K562 (cell line): ENCODE data around the gene CCM2. TPM values are rescaled to one million over a fixed set of nuclear protein-coding genes. Genes with fewer than 3 reads are reported as not detected.

Source experiments
- ATAC-seq: fragments of 200-7000 bp; cut with Tn5 transposase; 3 replicates; pipeline ENCODE4 v1.9.1; 2020; ENCODE audit warnings: moderate library complexity
- BruUV-seq: library from RNA; stranded (reverse); fragments of 400-500 nt; replicated peaks from 2 replicates; lab custom pipeline; 2021; lab: Mats Ljungman, UMichigan
- CTCF ChIA-PET: fragments of 300-600 bp; formaldehyde crosslinking; extraction: SDS; loops from one replicate; lab custom pipeline; 2021; ENCODE audit warnings: low intra/inter-chr PET ratio; lab: Yijun Ruan, JAX
- POLR2A ChIA-PET: fragments of 300-600, 350-650 bp; sonication (Branson Sonifier 250); formaldehyde crosslinking; extraction: SDS; loops from one replicate; lab custom pipeline; 2021; ENCODE audit warnings: antibody characterized with exemption, inconsistent platforms; lab: Yijun Ruan, JAX
- DNase-seq, 4 experiments: peaks; one replicate each; pipeline versions ENCODE4 v3.0.0 to v3.0.0-alpha.2; 2011 to 2018; ENCODE audit warnings: low spot score in 3 of 4, mixed read lengths in 3 of 4; ENCODE audit errors: extremely low read depth in 1 of 4
- FAIRE-seq: peaks from 2 replicates; lab custom pipeline; 2011; peaks lifted over from hg19 to GRCh38; lab: Jason Lieb, UNC
- H2AFZ ChIP-seq: 2 replicates; pipeline ENCODE4 v1.6.0; 2011; ENCODE audit warnings: low read depth, low read length, control low read depth, inconsistent platforms
- H3K27ac ChIP-seq: fragments of 200-600 bp; 3 replicates; pipeline ENCODE4 v1.8.0; 2011; ENCODE audit warnings: low read depth, mild to moderate bottlenecking, control low read depth, inconsistent platforms, low read length, moderate library complexity, mixed read lengths; ENCODE audit errors: extremely low read depth
- H3K27me3 ChIP-seq, 2 experiments: fragments of 300-600 bp in 1 of 2; 2 replicates in 1 of 2; 3 replicates in 1 of 2; pipeline versions ENCODE4 v1.6.0 to v1.8.0; 2011; ENCODE audit warnings: inconsistent platforms in 2 of 2, low read length in 2 of 2, mild to moderate bottlenecking in 1 of 2, mixed read lengths in 1 of 2, moderate library complexity in 1 of 2; ENCODE audit not compliant: control insufficient read depth in 2 of 2, insufficient read depth in 2 of 2
- H3K36me3 ChIP-seq: fragments of 300-600 bp; 3 replicates; pipeline ENCODE4 v1.8.0; 2011; ENCODE audit warnings: mild to moderate bottlenecking, low read length, inconsistent platforms; ENCODE audit not compliant: control insufficient read depth, insufficient read depth
- H3K4me1 ChIP-seq, 2 experiments: fragments of 200-600 bp in 1 of 2; replicated peaks in 1 of 2; 2 replicates in 1 of 2; 3 replicates in 1 of 2; pipeline versions ENCODE4 v1.5.1 to v1.8.0; 2011; ENCODE audit warnings: inconsistent platforms in 2 of 2, low read length in 2 of 2, mild to moderate bottlenecking in 1 of 2, mixed read lengths in 1 of 2, moderate library complexity in 1 of 2; ENCODE audit not compliant: control insufficient read depth in 2 of 2, insufficient read depth in 2 of 2
- H3K4me2 ChIP-seq: 2 replicates; pipeline ENCODE4 v1.6.1; 2011; ENCODE audit warnings: low read length, control low read depth, inconsistent platforms, mixed read lengths; ENCODE audit not compliant: insufficient read depth
- H3K4me3 ChIP-seq: fragments of 200-600 bp; sonication (generic), shearing (Covaris generic); 2 replicates; pipeline ENCODE4 v1.5.1; 2016; ENCODE audit warnings: control low read depth, inconsistent platforms
- H3K79me2 ChIP-seq: fragments of 200-600 bp; 3 replicates; pipeline ENCODE4 v1.8.0; 2011; ENCODE audit warnings: low read length, inconsistent platforms; ENCODE audit not compliant: control insufficient read depth, insufficient read depth
- H3K9ac ChIP-seq, 2 experiments: 2 replicates each; pipeline versions ENCODE4 v1.6.0 to v1.6.1; 2011; ENCODE audit warnings: low read depth in 2 of 2, low read length in 2 of 2, control low read depth in 1 of 2, inconsistent platforms in 1 of 2, mild to moderate bottlenecking in 1 of 2, mixed read lengths in 1 of 2; ENCODE audit not compliant: insufficient read depth in 1 of 2
- H3K9me1 ChIP-seq: one replicate; pipeline ENCODE4 v1.6.0; 2011; ENCODE audit warnings: inconsistent platforms, mild to moderate bottlenecking, low read length, moderate library complexity; ENCODE audit not compliant: control insufficient read depth, insufficient read depth
- H3K9me3 ChIP-seq: replicated peaks from 2 replicates; pipeline ENCODE4 v1.5.1; 2011; ENCODE audit warnings: low read depth, low read length, inconsistent platforms; ENCODE audit not compliant: control insufficient read depth, insufficient read depth
- H4K20me1 ChIP-seq: replicated peaks from 2 replicates; pipeline ENCODE4 v1.6.1; 2011; ENCODE audit warnings: low read length, inconsistent platforms, mixed read lengths; ENCODE audit not compliant: control insufficient read depth, insufficient read depth
- BRD4 ChIP-seq: fragments of 200-600 bp; sonication (generic); IDR thresholded peaks from 2 replicates; pipeline ENCODE4 v1.6.1; 2017; ENCODE audit warnings: inconsistent platforms
- FOS ChIP-seq: IDR thresholded peaks from 3 replicates; pipeline ENCODE4 v1.6.1; 2011; ENCODE audit not compliant: insufficient read length; ENCODE audit errors: extremely low read depth
- MED1 ChIP-seq: sonication (generic); formaldehyde crosslinking; IDR thresholded peaks from 2 replicates; pipeline ENCODE4 v1.8.1; 2023; ENCODE audit warnings: missing genetic modification reagents, borderline replicate concordance
- NFIC ChIP-seq: fragments of 450-650 bp; IDR thresholded peaks from 2 replicates; pipeline ENCODE4 v1.6.1; 2017; ENCODE audit warnings: mild to moderate bottlenecking, inconsistent platforms
- NR2C2 ChIP-seq, 2 experiments: fragments of 200-800 bp in 1 of 2; sonication (Bioruptor generic) in 1 of 2; sonication (generic) in 1 of 2; formaldehyde crosslinking in 1 of 2; IDR thresholded peaks; 2 replicates each; pipeline versions ENCODE4 v1.6.1 to v1.8.0; 2016 to 2022; ENCODE audit warnings: mild to moderate bottlenecking in 1 of 2, missing compliant biosample characterization in 1 of 2, missing genetic modification characterization in 1 of 2, missing genetic modification reagents in 1 of 2
- PHB2 ChIP-seq: fragments of 450-650 bp; IDR thresholded peaks from 2 replicates; pipeline ENCODE4 v1.6.1; 2017; ENCODE audit warnings: low read depth
- PHF21A ChIP-seq: fragments of 450-650 bp; IDR thresholded peaks from 2 replicates; pipeline ENCODE4 v1.6.1; 2017; ENCODE audit warnings: low read depth, borderline replicate concordance
- TCF3 ChIP-seq: sonication (generic); formaldehyde crosslinking; IDR thresholded peaks from 2 replicates; pipeline ENCODE4 v1.4.0; 2020; ENCODE audit warnings: mild to moderate bottlenecking, missing genetic modification reagents
- VEZF1 ChIP-seq: fragments of 200-800 bp; sonication (Bioruptor generic); IDR thresholded peaks from 2 replicates; pipeline ENCODE4 v1.6.1; 2017; ENCODE audit warnings: missing genetic modification characterization, missing compliant biosample characterization
- ZBTB34 ChIP-seq: fragments of 250-450 bp; sonication (Bioruptor Pico); IDR thresholded peaks from 2 replicates; pipeline ENCODE4 v1.8.0; 2021; ENCODE audit warnings: mild to moderate bottlenecking, moderate library complexity
- ZNF175 ChIP-seq: fragments of 200-800 bp; sonication (Bioruptor generic); IDR thresholded peaks from 2 replicates; pipeline ENCODE4 v1.6.1; 2016; ENCODE audit warnings: low read depth, mild to moderate bottlenecking, missing genetic modification characterization, missing compliant biosample characterization
- ZNF584 ChIP-seq: fragments of 200-800 bp; sonication (Bioruptor generic); IDR thresholded peaks from 2 replicates; pipeline ENCODE4 v1.6.1; 2016; ENCODE audit warnings: low read depth, mild to moderate bottlenecking, missing genetic modification characterization, missing compliant biosample characterization
- WGBS: fragments of 100-300 bp; shearing (Covaris generic); methylation state at CpG from one replicate; pipeline ENCODE4 v1.1.6; 2016; ENCODE audit warnings: low coverage, mixed read lengths; ENCODE audit not compliant: insufficient coverage; ENCODE audit errors: missing lambda C conversion rate; 5-methylcytosine and 5-hydroxymethylcytosine counted together
- in situ Hi-C: fragments of 300-500 bp; cut with MboI; formaldehyde crosslinking; loops from 4 replicates; pipeline ENCODE4 v1.15.0; 2018; ENCODE audit warnings: inconsistent platforms, mixed read lengths
- intact Hi-C: fragments of 100-400 bp; cut with micrococcal nuclease; formaldehyde crosslinking; loops from 2 replicates; pipeline ENCODE4 v1.14.2; 2022
- polyA plus RNA-seq, 8 experiments: library from polyadenylated mRNA; depleted of rRNA in 4 of 8; stranded (reverse) in 5 of 8; unstranded in 3 of 8; fragments of >200 nt; fragmentation: Nextera tagmentation in 2 of 8; fragmentation: Illumina TruSeq in 1 of 8; extraction: Ambion mirVana in 2 of 8; extraction: Trizol in 1 of 8; gene quantifications; 2 replicates each; pipeline versions ENCODE4 v1.2.1 to v1.2.3, GENCODE V29; 2011 to 2014; ENCODE audit warnings: inconsistent platforms in 1 of 8, missing spikeins in 1 of 8
- total RNA-seq, 7 experiments: library from RNA; depleted of rRNA in 6 of 7; stranded (reverse); fragments of >200 nt in 6 of 7; fragmentation: Illumina TruSeq in 2 of 7; extraction: Trizol in 2 of 7; gene quantifications; 2 replicates each; pipeline versions ENCODE4 v1.2.1 to v1.2.3, GENCODE V29; 2011 to 2021; ENCODE audit warnings: low replicate concordance in 1 of 7

Gene CCM2
- total and polyA plus RNA-seq, 9 of the 15 experiments (the other 6 are each of a cell fraction or from before 2014, with no cell fraction given) = 0.41 to 38.6 (median 25.9) TPM

- Histone ChIP-seq H3K4me1 (peaks cover 0 to 46% of the 10 kb centered on the region in 2 experiments; a peak in 2 of 5 replicates), H2AFZ (no peak overlapping the region), H3K36me3 (no peaks in the 10 kb centered on the region), H3K4me2 (no peak overlapping the region), H3K79me2 (no peaks in the 10 kb centered on the region), H3K9ac (peak overlapping the region in 1 of 2 experiments; percentile 74; a peak in 1 of 4 replicates), H3K9me3 (no peaks in the 10 kb centered on the region), H3K9me1 (no peaks in the 10 kb centered on the region), H4K20me1 (peaks cover under 1% of the 10 kb centered on the region), H3K27ac (no peak overlapping the region), H3K27me3 (no peaks in the 10 kb centered on the region; a peak in 1 of 5 replicates), H3K4me3 (no peak overlapping the region)
- BruUV-seq = no TSS peak
- WGBS = 67% methylated on average over 10 of the region's 10 CpGs
- ATAC-seq (no peak), DNase-seq (no peak), FAIRE-seq (no peak)
- intact Hi-C loops (no loop called here), in situ Hi-C loops (no loop called here)
- POLR2A ChIA-PET = interaction anchor here (0.6 kb wide), 1 partner anchor 18 kb away, joined by 3 read pairs; no protein-coding TSS in a partner anchor
- TF ChIP-seq MED1 (CRISPR knock-in tag) (no peak), NFIC (0 out of 2 replicates have a peak, but pooled peaks have one; percentile 16)
- CTCF ChIA-PET = no interaction called here
Measured at GRCh38 chr7:45082831-45083331, 82.9 kb downstream of the CCM2 start.

GRCh38 chr7:45084336-45084735 lies 84.3 kb downstream of the CCM2 start:
- in situ Hi-C loops = no loop called here
- H3K27ac ChIP-seq = no peak overlapping the region
- no peak for DNase-seq
- WGBS = 26% methylated on average over 3 of the region's 5 CpGs
- peaks cover 0 to 60% of the 10 kb centered on the region in 2 experiments; a peak in 2 of 5 replicates for H3K4me1 ChIP-seq
- no peak for ATAC-seq
- intact Hi-C loops = no loop called here
- H3K79me2 ChIP-seq = no peaks in the 10 kb centered on the region
- FAIRE-seq = no peak
- CTCF ChIA-PET = no interaction called here
- POLR2A ChIA-PET = no interaction called here
- no TSS peak for BruUV-seq
- H3K4me3 ChIP-seq = no peak overlapping the region
- H3K9me1 ChIP-seq = no peaks in the 10 kb centered on the region
- no peaks in the 10 kb centered on the region for H3K9me3 ChIP-seq
- H2AFZ ChIP-seq = no peak overlapping the region
- H3K36me3 ChIP-seq = no peaks in the 10 kb centered on the region
- peak overlapping the region in 1 of 2 experiments; percentile 35; a peak in 2 of 4 replicates for H3K9ac ChIP-seq
- H3K4me2 ChIP-seq = no peak overlapping the region
- TF ChIP-seq ZBTB34 = no peak
- TF ChIP-seq NR2C2 (CRISPR knock-in tag; IDR thresholded peaks at IDR 0.05) = no peak
- no peak for TF ChIP-seq NR2C2 (tag; IDR thresholded peaks at IDR 0.05)
- no peak for TF ChIP-seq ZNF175 (CRISPR knock-in tag)
- TF ChIP-seq BRD4 = no peak
- TF ChIP-seq PHB2 = no peak
- TF ChIP-seq TCF3 = no peak
- TF ChIP-seq PHF21A = no peak
- TF ChIP-seq FOS = no peak
- no peak for TF ChIP-seq ZNF584
- no peak for TF ChIP-seq VEZF1 (CRISPR knock-in tag)
- peaks cover 4% of the 10 kb centered on the region for H4K20me1 ChIP-seq
- no peaks in the 10 kb centered on the region; a peak in 1 of 5 replicates for H3K27me3 ChIP-seq
